Measurements from ENCODE around the gene CSMD2. TPM values are rescaled to one million over a fixed set of nuclear protein-coding genes. Genes with fewer than 3 reads are reported as not detected.

CSMD2 gene
- total RNA-seq, 1 experiment from 2014 or later: 0.03 TPM

- DNase-seq (ENCODE audit: low read depth, low spot score): no peak
- in situ Hi-C loops (cut with HindIII; ENCODE audit: low pct_unique_long_range_greater_than_20kb, low sequenced_read_pairs): no loop called here
Measured at GRCh38 chr1:33692206-33693188, 472.5 kb downstream of the CSMD2 start.

- in situ Hi-C loops (cut with HindIII; ENCODE audit: low pct_unique_long_range_greater_than_20kb, low sequenced_read_pairs): no loop called here
- no peak for DNase-seq (ENCODE audit: low read depth, low spot score)
Measured at GRCh38 chr1:33687000-33687399, 478.0 kb downstream of the CSMD2 start.

- in situ Hi-C loops (cut with HindIII; ENCODE audit: low pct_unique_long_range_greater_than_20kb, low sequenced_read_pairs): no loop called here
- no peak for DNase-seq (ENCODE audit: low read depth, low spot score)
Measured at GRCh38 chr1:33686551-33686950, 478.5 kb downstream of the CSMD2 start.

GRCh38 chr1:33685256-33685655 is 479.8 kb downstream of the CSMD2 start:
- in situ Hi-C loops (cut with HindIII; ENCODE audit: low pct_unique_long_range_greater_than_20kb, low sequenced_read_pairs): no loop called here
- DNase-seq (ENCODE audit: low read depth, low spot score): no peak

GRCh38 chr1:33684396-33685179 is 480.4 kb downstream of the CSMD2 start:
- in situ Hi-C loops (cut with HindIII; ENCODE audit: low pct_unique_long_range_greater_than_20kb, low sequenced_read_pairs): no loop called here
- no peak for DNase-seq (ENCODE audit: low read depth, low spot score)

- DNase-seq (ENCODE audit: low read depth, low spot score): no peak
- in situ Hi-C loops (cut with HindIII; ENCODE audit: low pct_unique_long_range_greater_than_20kb, low sequenced_read_pairs): no loop called here
Measured at GRCh38 chr1:33683913-33684312, 481.1 kb downstream of the CSMD2 start.

- DNase-seq (ENCODE audit: low read depth, low spot score): no peak
- in situ Hi-C loops (cut with HindIII; ENCODE audit: low pct_unique_long_range_greater_than_20kb, low sequenced_read_pairs): no loop called here
Measured at GRCh38 chr1:33682371-33682770, 482.7 kb downstream of the CSMD2 start.

- in situ Hi-C loops (cut with HindIII; ENCODE audit: low pct_unique_long_range_greater_than_20kb, low sequenced_read_pairs): no loop called here
- DNase-seq (ENCODE audit: low read depth, low spot score): no peak
Measured at GRCh38 chr1:33680281-33680840, 484.7 kb downstream of the CSMD2 start.

- in situ Hi-C loops (cut with HindIII; ENCODE audit: low pct_unique_long_range_greater_than_20kb, low sequenced_read_pairs): no loop called here
- DNase-seq (ENCODE audit: low read depth, low spot score): no peak
Measured at GRCh38 chr1:33670567-33670966, 494.5 kb downstream of the CSMD2 start.

GRCh38 chr1:33668695-33669094 is 496.3 kb downstream of the CSMD2 start:
- in situ Hi-C loops (cut with HindIII; ENCODE audit: low pct_unique_long_range_greater_than_20kb, low sequenced_read_pairs): no loop called here
- no peak for DNase-seq (ENCODE audit: low read depth, low spot score)

GRCh38 chr1:33667386-33668282 is 497.4 kb downstream of the CSMD2 start:
- no peak for DNase-seq (ENCODE audit: low read depth, low spot score)
- in situ Hi-C loops (cut with HindIII; ENCODE audit: low pct_unique_long_range_greater_than_20kb, low sequenced_read_pairs): no loop called here

GRCh38 chr1:33666616-33667015 is 498.4 kb downstream of the CSMD2 start:
- in situ Hi-C loops (cut with HindIII; ENCODE audit: low pct_unique_long_range_greater_than_20kb, low sequenced_read_pairs): no loop called here

GRCh38 chr1:33661811-33662454 is 503.1 kb downstream of the CSMD2 start:
- DNase-seq (ENCODE audit: low read depth, low spot score): no peak
- in situ Hi-C loops (cut with HindIII; ENCODE audit: low pct_unique_long_range_greater_than_20kb, low sequenced_read_pairs): no loop called here

More at GRCh38 chr1:33666616-33667015, 498.4 kb downstream of the CSMD2 start:
- DNase-seq (ENCODE audit: low read depth, low spot score): no peak

GRCh38 chr1:33660956-33661355 is 504.1 kb downstream of the CSMD2 start:
- DNase-seq (ENCODE audit: low read depth, low spot score): no peak
- in situ Hi-C loops (cut with HindIII; ENCODE audit: low pct_unique_long_range_greater_than_20kb, low sequenced_read_pairs): no loop called here

GRCh38 chr1:33660244-33660643 is 504.8 kb downstream of the CSMD2 start:
- DNase-seq (ENCODE audit: low read depth, low spot score): no peak
- in situ Hi-C loops (cut with HindIII; ENCODE audit: low pct_unique_long_range_greater_than_20kb, low sequenced_read_pairs): no loop called here

GRCh38 chr1:33659641-33660040 is 505.4 kb downstream of the CSMD2 start:
- no peak for DNase-seq (ENCODE audit: low read depth, low spot score)
- in situ Hi-C loops (cut with HindIII; ENCODE audit: low pct_unique_long_range_greater_than_20kb, low sequenced_read_pairs): no loop called here

GRCh38 chr1:33657833-33658232 is 507.2 kb downstream of the CSMD2 start:
- in situ Hi-C loops (cut with HindIII; ENCODE audit: low pct_unique_long_range_greater_than_20kb, low sequenced_read_pairs): no loop called here
- no peak for DNase-seq (ENCODE audit: low read depth, low spot score)
